ENCODE results near the gene FLT3.

DNA sequence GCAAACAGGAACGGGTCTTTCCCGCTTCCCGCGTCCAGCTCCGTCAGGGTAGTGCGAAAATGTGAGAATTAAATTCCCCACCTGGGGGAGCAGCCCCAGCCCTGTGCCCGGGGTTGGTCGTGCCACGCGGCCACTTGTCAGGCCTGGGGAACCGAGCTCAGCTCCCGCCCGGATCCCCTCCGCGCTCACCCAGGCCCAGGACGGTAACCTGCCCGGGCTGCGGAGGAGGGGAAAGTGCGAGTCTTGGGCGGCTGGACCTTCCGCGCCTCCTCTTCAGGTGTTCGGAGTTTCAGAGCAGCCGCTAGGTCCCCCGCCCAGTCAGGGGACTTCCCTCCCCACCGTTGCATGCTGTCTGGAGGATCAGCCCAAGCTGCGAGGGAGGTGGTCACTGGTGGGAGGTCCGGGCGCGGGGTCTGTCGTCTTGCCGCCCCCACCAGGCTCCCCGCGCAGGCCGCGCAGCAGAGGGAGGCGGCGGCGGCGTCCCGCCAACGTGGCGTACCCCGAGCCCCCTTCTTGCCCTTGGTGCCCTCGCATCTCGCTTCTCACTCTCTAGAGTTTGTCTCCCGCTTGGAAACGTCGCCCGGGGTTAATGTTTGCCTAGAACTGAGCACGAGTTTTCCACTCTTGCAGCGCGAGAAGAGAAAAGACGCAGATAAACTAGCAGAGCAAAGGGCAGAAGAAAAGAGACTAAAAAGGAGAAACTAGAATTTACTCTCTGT is 119.9 kb downstream of the FLT3 start:
- TF ChIP-seq, protein P1, sequence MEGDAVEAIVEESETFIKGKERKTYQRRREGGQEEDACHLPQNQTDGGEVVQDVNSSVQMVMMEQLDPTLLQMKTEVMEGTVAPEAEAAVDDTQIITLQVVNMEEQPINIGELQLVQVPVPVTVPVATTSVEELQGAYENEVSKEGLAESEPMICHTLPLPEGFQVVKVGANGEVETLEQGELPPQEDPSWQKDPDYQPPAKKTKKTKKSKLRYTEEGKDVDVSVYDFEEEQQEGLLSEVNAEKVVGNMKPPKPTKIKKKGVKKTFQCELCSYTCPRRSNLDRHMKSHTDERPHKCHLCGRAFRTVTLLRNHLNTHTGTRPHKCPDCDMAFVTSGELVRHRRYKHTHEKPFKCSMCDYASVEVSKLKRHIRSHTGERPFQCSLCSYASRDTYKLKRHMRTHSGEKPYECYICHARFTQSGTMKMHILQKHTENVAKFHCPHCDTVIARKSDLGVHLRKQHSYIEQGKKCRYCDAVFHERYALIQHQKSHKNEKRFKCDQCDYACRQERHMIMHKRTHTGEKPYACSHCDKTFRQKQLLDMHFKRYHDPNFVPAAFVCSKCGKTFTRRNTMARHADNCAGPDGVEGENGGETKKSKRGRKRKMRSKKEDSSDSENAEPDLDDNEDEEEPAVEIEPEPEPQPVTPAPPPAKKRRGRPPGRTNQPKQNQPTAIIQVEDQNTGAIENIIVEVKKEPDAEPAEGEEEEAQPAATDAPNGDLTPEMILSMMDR (IDR thresholded peaks at IDR 0.05), result no peak
- TF ChIP-seq POLR2A (IDR thresholded peaks at IDR 0.05; ENCODE audit: low read length) (no peak), RARB (CRISPR knock-in tag; IDR thresholded peaks at IDR 0.05) (no peak), EP300 (IDR thresholded peaks at IDR 0.05) (no peak), EHMT2 (IDR thresholded peaks at IDR 0.05; ENCODE audit: low read depth) (no peak), ESRRA (IDR thresholded peaks at IDR 0.05; ENCODE audit: borderline replicate concordance, low read length) (no peak), JUN (IDR thresholded peaks at IDR 0.05) (no peak)

Data from A549 (cell line).